ENCODE measurements around the gene M1AP.

The M1AP gene

DNA sequence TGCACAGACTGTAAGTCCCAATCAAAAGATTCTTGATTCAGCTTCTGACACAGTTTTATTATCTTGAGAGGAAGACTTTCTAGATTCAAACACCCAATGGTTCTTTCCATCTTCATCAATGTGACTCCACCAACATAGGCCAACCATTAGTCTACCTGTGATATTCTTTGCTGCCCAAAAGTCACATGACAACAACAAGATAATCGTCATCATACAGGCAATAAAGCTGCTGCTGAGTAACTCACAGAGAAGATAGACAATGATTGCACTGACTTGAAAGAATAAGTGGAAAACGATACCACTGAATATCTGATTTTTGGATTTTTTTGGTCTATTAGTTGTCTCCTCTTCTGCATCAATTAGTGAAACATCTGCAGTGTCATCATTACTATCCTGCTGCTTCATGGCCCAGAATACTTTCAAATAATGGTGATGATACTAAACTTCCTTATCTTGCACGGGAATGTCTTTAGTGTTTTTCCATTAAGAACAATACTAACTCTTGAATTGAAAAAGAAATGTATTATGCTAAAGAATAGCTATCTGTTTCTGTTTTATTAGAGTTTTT lies 19.5 kb downstream of the M1AP start:
- H3K4me2 ChIP-seq (ENCODE audit: low read length): no peak overlapping the region
- H3K36me3 ChIP-seq (ENCODE audit: control insufficient read depth, low read length): no peaks in the 10 kb centered on the region
- TF ChIP-seq, protein P1, sequence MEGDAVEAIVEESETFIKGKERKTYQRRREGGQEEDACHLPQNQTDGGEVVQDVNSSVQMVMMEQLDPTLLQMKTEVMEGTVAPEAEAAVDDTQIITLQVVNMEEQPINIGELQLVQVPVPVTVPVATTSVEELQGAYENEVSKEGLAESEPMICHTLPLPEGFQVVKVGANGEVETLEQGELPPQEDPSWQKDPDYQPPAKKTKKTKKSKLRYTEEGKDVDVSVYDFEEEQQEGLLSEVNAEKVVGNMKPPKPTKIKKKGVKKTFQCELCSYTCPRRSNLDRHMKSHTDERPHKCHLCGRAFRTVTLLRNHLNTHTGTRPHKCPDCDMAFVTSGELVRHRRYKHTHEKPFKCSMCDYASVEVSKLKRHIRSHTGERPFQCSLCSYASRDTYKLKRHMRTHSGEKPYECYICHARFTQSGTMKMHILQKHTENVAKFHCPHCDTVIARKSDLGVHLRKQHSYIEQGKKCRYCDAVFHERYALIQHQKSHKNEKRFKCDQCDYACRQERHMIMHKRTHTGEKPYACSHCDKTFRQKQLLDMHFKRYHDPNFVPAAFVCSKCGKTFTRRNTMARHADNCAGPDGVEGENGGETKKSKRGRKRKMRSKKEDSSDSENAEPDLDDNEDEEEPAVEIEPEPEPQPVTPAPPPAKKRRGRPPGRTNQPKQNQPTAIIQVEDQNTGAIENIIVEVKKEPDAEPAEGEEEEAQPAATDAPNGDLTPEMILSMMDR (IDR thresholded peaks at IDR 0.05; ENCODE audit: low read depth, low read length, poor library complexity, severe bottlenecking): no peak
- no peak for TF ChIP-seq EZH2phosphoT487 (IDR thresholded peaks at IDR 0.05; ENCODE audit: borderline replicate concordance, low read length)
- H3F3A ChIP-seq (ENCODE audit: control insufficient read depth, insufficient read depth): no peaks in the 10 kb centered on the region
- no peak overlapping the region for H3K4me3 ChIP-seq (ENCODE audit: low read length)
- no peaks in the 10 kb centered on the region for H3K79me2 ChIP-seq (ENCODE audit: control insufficient read depth, low read length)
- H3K27me3 ChIP-seq (ENCODE audit: control insufficient read depth, low read length): peaks cover 11% of the 10 kb centered on the region; the same call in 1 of the 2 replicates
- H3K4me1 ChIP-seq (ENCODE audit: control insufficient read depth, low read length): no peaks in the 10 kb centered on the region
- no peaks in the 10 kb centered on the region for H3K9me2 ChIP-seq (replicated peaks; ENCODE audit: control insufficient read depth, low read length)
- no peak overlapping the region for H3K27ac ChIP-seq (ENCODE audit: low read depth, low read length)
- H4K20me1 ChIP-seq (ENCODE audit: control insufficient read depth, insufficient read depth, low read depth, low read length): no peaks in the 10 kb centered on the region
- H3K9me3 ChIP-seq (ENCODE audit: control insufficient read depth, insufficient read depth, low read length): no peaks in the 10 kb centered on the region

DNA sequence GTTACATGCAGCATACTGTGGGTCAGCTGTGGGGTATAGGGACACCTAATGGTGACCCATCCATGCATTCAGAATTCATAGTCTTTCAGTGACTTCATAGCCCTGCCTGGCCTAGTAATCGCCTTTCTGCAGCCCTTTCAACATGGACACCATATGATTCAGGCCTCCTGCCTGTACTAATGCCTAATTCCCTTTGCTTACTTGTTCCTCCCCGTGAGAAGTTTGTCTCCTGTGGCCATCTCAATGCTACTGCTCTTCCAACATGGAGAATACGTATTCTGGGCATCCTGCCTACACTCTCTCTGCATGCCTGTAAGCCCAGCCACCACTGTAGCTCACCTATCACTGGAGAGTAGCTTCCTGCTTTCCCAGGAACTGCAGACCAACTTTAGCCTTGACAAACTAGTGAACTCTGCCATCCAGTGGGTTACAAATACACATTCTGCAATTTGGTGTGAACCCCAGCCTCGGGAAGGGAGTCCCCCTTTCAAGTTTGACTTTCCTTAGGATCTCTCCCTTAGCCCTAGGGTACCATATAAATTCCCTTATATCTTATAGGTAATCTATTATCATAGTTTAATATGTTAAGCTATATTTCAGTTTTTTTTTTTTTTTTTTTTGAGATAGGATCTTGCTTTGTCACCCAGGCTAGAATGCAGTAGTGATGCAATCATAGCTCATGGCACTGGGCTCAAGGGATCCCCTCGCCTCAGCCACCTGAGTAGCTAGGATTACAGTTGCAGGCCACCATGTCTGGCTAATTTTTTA lies 22.3 kb downstream of the M1AP start:
- TF ChIP-seq, protein P1 (IDR thresholded peaks at IDR 0.05; ENCODE audit: low read depth, low read length, poor library complexity, severe bottlenecking): no peak
- TF ChIP-seq EZH2phosphoT487 (IDR thresholded peaks at IDR 0.05; ENCODE audit: borderline replicate concordance, low read length): no peak
- H3K4me3 ChIP-seq (ENCODE audit: low read length): no peak overlapping the region
- H3K9me2 ChIP-seq (replicated peaks; ENCODE audit: control insufficient read depth, low read length): no peaks in the 10 kb centered on the region
- H4K20me1 ChIP-seq (ENCODE audit: control insufficient read depth, insufficient read depth, low read depth, low read length): no peaks in the 10 kb centered on the region
- no peaks in the 10 kb centered on the region for H3K79me2 ChIP-seq (ENCODE audit: control insufficient read depth, low read length)
- H3K27ac ChIP-seq (ENCODE audit: low read depth, low read length): no peak overlapping the region
- H3K4me2 ChIP-seq (ENCODE audit: low read length): no peak overlapping the region
- H3K9me3 ChIP-seq (ENCODE audit: control insufficient read depth, insufficient read depth, low read length): no peaks in the 10 kb centered on the region
- H3K36me3 ChIP-seq (ENCODE audit: control insufficient read depth, low read length): no peaks in the 10 kb centered on the region
- no peaks in the 10 kb centered on the region for H3K4me1 ChIP-seq (ENCODE audit: control insufficient read depth, low read length)
- H3K27me3 ChIP-seq (ENCODE audit: control insufficient read depth, low read length): peaks cover 11% of the 10 kb centered on the region; the same call in 1 of the 2 replicates
- no peaks in the 10 kb centered on the region for H3F3A ChIP-seq (ENCODE audit: control insufficient read depth, insufficient read depth)

DNA sequence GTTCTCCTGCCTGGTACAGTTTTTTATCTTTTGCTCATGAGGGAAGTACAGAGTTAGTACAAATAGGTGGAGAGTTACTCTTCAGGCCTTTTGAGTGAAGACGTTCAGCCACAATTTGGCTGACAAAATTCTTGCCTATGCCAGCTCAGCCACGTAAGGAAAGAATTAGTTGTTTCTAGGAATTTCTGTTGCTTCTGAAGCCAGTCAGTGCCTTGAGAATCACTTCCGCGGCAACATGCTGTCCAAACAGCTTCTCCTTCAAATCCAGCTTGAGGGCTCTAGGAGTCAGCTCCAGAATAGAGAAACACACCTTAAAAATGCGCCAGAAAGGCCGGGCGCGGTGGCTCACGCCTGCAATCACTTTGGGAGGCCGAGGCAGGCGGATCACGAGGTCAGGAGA lies 27.5 kb downstream of the M1AP start:
- no peaks in the 10 kb centered on the region for H3F3A ChIP-seq (ENCODE audit: control insufficient read depth, insufficient read depth)
- peaks cover 10% of the 10 kb centered on the region for H3K4me1 ChIP-seq (ENCODE audit: control insufficient read depth, low read length)
- TF ChIP-seq, protein P1 (IDR thresholded peaks at IDR 0.05; ENCODE audit: low read depth, low read length, poor library complexity, severe bottlenecking): no peak
- no peak for TF ChIP-seq EZH2phosphoT487 (IDR thresholded peaks at IDR 0.05; ENCODE audit: borderline replicate concordance, low read length)
- no peaks in the 10 kb centered on the region for H3K9me2 ChIP-seq (replicated peaks; ENCODE audit: control insufficient read depth, low read length)
- H3K27ac ChIP-seq (ENCODE audit: low read depth, low read length): no peak overlapping the region
- H3K9me3 ChIP-seq (ENCODE audit: control insufficient read depth, insufficient read depth, low read length): no peaks in the 10 kb centered on the region
- H3K36me3 ChIP-seq (ENCODE audit: control insufficient read depth, low read length): no peaks in the 10 kb centered on the region
- H3K27me3 ChIP-seq (ENCODE audit: control insufficient read depth, low read length): peaks cover 15% of the 10 kb centered on the region; the same call in 1 of the 2 replicates
- no peaks in the 10 kb centered on the region for H3K79me2 ChIP-seq (ENCODE audit: control insufficient read depth, low read length)
- H3K4me3 ChIP-seq (ENCODE audit: low read length): no peak overlapping the region
- H3K4me2 ChIP-seq (ENCODE audit: low read length): no peak overlapping the region
- no peaks in the 10 kb centered on the region for H4K20me1 ChIP-seq (ENCODE audit: control insufficient read depth, insufficient read depth, low read depth, low read length)
